Neuronal stem cell (in vitro differentiated cells): ENCODE measurements around the gene CNOT11.
"Not testable (repeated sequence)": the region's sequence is repeated elsewhere in the genome, so short reads cannot be mapped to it uniquely, and the experiment has no call there.

ENCODE experiments used
- DNase-seq: peaks from one replicate; pipeline ENCODE4 v3.0.0-alpha.2; 2013; ENCODE audit warnings: low spot score
- H2AFZ ChIP-seq: one replicate; pipeline ENCODE4 v1.6.1; 2013; ENCODE audit warnings: mild to moderate bottlenecking, low read length, inconsistent platforms
- H2AK5ac ChIP-seq: 2 replicates; pipeline ENCODE4 v1.6.1; 2013; ENCODE audit warnings: low read depth, mild to moderate bottlenecking, inconsistent platforms, low read length, moderate library complexity, mixed read lengths
- H2BK120ac ChIP-seq: 2 replicates; pipeline ENCODE4 v1.6.1; 2013; ENCODE audit warnings: low read depth, mild to moderate bottlenecking, inconsistent platforms, low read length, moderate library complexity, mixed read lengths
- H2BK12ac ChIP-seq: one replicate; pipeline ENCODE4 v1.6.1; 2013; ENCODE audit warnings: low read length, inconsistent platforms
- H2BK15ac ChIP-seq: 2 replicates; pipeline ENCODE4 v1.6.1; 2013; ENCODE audit warnings: mild to moderate bottlenecking, low read length, inconsistent platforms, mixed read lengths
- H2BK5ac ChIP-seq: one replicate; pipeline ENCODE4 v1.6.1; 2013; ENCODE audit warnings: inconsistent platforms, mild to moderate bottlenecking, low read length, moderate library complexity
- H3K14ac ChIP-seq: one replicate; pipeline ENCODE4 v1.6.1; 2013; ENCODE audit warnings: low read length, inconsistent platforms
- H3K18ac ChIP-seq: 2 replicates; pipeline ENCODE4 v1.6.1; 2013; ENCODE audit warnings: low read length, inconsistent platforms
- H3K23ac ChIP-seq: 2 replicates; pipeline ENCODE4 v1.6.1; 2013; ENCODE audit warnings: low read depth, mild to moderate bottlenecking, mixed read lengths, low read length, inconsistent platforms; ENCODE audit not compliant: poor library complexity
- H3K27ac ChIP-seq: replicated peaks from 3 replicates; pipeline ENCODE4 v1.5.1; 2013; ENCODE audit warnings: low read length, inconsistent platforms
- H3K27me3 ChIP-seq, 3 experiments: 2 replicates each; pipeline ENCODE4 v1.6.1; 2013; ENCODE audit warnings: low read length in 3 of 3, mild to moderate bottlenecking in 2 of 3, inconsistent platforms in 1 of 3, low read depth in 1 of 3, mixed read lengths in 1 of 3, moderate library complexity in 1 of 3; ENCODE audit not compliant: control insufficient read depth in 3 of 3, insufficient read depth in 3 of 3
- H3K36me3 ChIP-seq, 2 donors: replicated peaks in 1 of 2; 2 replicates each; pipeline ENCODE4 v1.6.1; 2013; ENCODE audit warnings: low read length in 2 of 2; ENCODE audit not compliant: control insufficient read depth in 2 of 2, insufficient read depth in 2 of 2
- H3K4ac ChIP-seq: 2 replicates; pipeline ENCODE4 v1.6.1; 2013; ENCODE audit warnings: inconsistent platforms, mild to moderate bottlenecking, low read length, moderate library complexity
- H3K4me1 ChIP-seq, 2 donors: 1 replicate in 1 of 2; 2 replicates in 1 of 2; pipeline ENCODE4 v1.6.1; 2013; ENCODE audit warnings: low read length in 2 of 2, low read depth in 1 of 2; ENCODE audit not compliant: control insufficient read depth in 2 of 2, insufficient read depth in 1 of 2
- H3K4me2 ChIP-seq: one replicate; pipeline ENCODE4 v1.6.1; 2013; ENCODE audit warnings: mild to moderate bottlenecking, low read length, inconsistent platforms; ENCODE audit not compliant: insufficient read depth, poor library complexity, severe bottlenecking
- H3K4me3 ChIP-seq, 2 donors: 2 replicates each; pipeline ENCODE4 v1.5.1; 2013; ENCODE audit warnings: low read length in 2 of 2, mild to moderate bottlenecking in 2 of 2, inconsistent platforms in 1 of 2, moderate library complexity in 1 of 2
- H3K79me1 ChIP-seq: one replicate; pipeline ENCODE4 v1.6.1; 2013; ENCODE audit warnings: low read depth, mild to moderate bottlenecking, inconsistent platforms, low read length, moderate library complexity
- H3K9ac ChIP-seq: one replicate; pipeline ENCODE4 v1.6.1; 2013; ENCODE audit warnings: mild to moderate bottlenecking, low read depth, low read length, inconsistent platforms; ENCODE audit not compliant: poor library complexity
- H3K9me3 ChIP-seq, 2 donors: replicated peaks in 1 of 2; 2 replicates each; pipeline versions ENCODE3 to v1.6.1; 2013; ENCODE audit warnings: low read length in 2 of 2, mild to moderate bottlenecking in 2 of 2, inconsistent platforms in 1 of 2, low read depth in 1 of 2, mixed read lengths in 1 of 2, moderate library complexity in 1 of 2; ENCODE audit not compliant: control insufficient read depth in 2 of 2, insufficient read depth in 1 of 2
- H4K8ac ChIP-seq: one replicate; pipeline ENCODE4 v1.6.1; 2013; ENCODE audit warnings: low read depth, mild to moderate bottlenecking, inconsistent platforms, low read length, moderate library complexity
- H4K91ac ChIP-seq: one replicate; pipeline ENCODE4 v1.6.1; 2013; ENCODE audit warnings: low read length, low read depth, mild to moderate bottlenecking, inconsistent platforms; ENCODE audit not compliant: poor library complexity
- WGBS, 2 donors: extraction: QIAGEN DNeasy Blood & Tissue Kit; methylation state at CpG; one replicate each; pipeline ENCODE4 v1.1.7; 2013; ENCODE audit warnings: missing lambda C conversion rate in 2 of 2, mixed read lengths in 1 of 2; ENCODE audit not compliant: insufficient read length in 2 of 2, insufficient replicate concordance in 1 of 2; ENCODE audit errors: extremely low coverage in 2 of 2; 5-methylcytosine and 5-hydroxymethylcytosine counted together

The CNOT11 gene

DNA sequence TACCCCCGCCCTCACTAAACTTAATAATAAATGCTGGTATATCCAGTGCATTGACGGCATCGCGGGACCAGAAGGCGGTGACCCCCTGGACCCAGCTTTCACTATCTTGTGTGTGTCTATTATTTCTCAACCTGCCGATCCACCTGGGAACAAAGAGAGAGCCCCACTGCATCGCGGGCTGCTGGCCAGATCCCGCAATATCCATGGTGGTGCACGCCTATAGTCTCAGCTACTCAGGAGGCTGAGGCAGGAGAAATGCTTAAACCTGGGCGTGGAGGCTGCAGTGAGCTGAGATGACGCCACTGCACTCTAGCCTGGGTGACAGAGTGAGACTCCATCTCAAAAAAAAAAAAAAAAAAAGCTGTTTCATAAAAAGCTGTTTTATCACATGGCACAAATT lies 7.8 kb upstream of the CNOT11 start:
- H2BK120ac ChIP-seq, H4K8ac ChIP-seq, H3K9ac ChIP-seq, H2AFZ ChIP-seq, H3K18ac ChIP-seq, H3K14ac ChIP-seq, H3K4ac ChIP-seq, H2BK12ac ChIP-seq, H3K27ac ChIP-seq, H2BK15ac ChIP-seq, H3K4me1 ChIP-seq, H3K23ac ChIP-seq, H4K91ac ChIP-seq, H3K27me3 ChIP-seq, H3K9me3 ChIP-seq, H2BK5ac ChIP-seq, H3K36me3 ChIP-seq, H3K4me2 ChIP-seq, H2AK5ac ChIP-seq, DNase-seq, H3K79me1 ChIP-seq, H3K4me3 ChIP-seq: not testable (repeated sequence)
- no CpG with 5 or more reads among the region's 12 CpGs for WGBS, 2 donors

DNA sequence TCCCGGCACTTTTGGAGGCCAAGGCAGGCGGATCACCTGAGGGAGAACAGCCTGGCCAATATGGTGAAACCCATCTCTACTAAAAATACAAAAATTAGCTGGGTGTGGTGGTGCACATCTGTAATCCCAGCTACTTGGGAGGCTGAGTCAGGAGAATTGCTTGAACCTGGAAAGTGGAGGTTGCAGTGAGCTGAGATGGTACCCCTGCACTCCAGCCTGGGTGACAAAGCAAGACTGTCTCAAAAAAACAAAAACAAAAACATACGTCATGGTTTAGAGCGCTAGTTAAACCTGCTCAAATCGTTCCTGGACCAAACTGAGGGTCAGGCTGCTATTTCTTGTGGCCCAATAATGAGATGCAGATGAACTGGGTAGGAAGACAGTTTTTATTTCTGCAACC lies 7.2 kb upstream of the CNOT11 start:
- WGBS, 2 donors, result no CpG with 5 or more reads among the region's 5 CpGs
- not testable (repeated sequence) for H2BK15ac ChIP-seq, H2AK5ac ChIP-seq, DNase-seq, H2BK12ac ChIP-seq, H3K14ac ChIP-seq, H4K8ac ChIP-seq, H3K23ac ChIP-seq, H3K18ac ChIP-seq, H2BK5ac ChIP-seq, H3K36me3 ChIP-seq, H3K4me3 ChIP-seq, H4K91ac ChIP-seq, H3K9me3 ChIP-seq, H3K4me1 ChIP-seq, H2BK120ac ChIP-seq, H3K4me2 ChIP-seq, H3K79me1 ChIP-seq, H3K27me3 ChIP-seq, H3K4ac ChIP-seq, H3K27ac ChIP-seq, H2AFZ ChIP-seq, H3K9ac ChIP-seq

DNA sequence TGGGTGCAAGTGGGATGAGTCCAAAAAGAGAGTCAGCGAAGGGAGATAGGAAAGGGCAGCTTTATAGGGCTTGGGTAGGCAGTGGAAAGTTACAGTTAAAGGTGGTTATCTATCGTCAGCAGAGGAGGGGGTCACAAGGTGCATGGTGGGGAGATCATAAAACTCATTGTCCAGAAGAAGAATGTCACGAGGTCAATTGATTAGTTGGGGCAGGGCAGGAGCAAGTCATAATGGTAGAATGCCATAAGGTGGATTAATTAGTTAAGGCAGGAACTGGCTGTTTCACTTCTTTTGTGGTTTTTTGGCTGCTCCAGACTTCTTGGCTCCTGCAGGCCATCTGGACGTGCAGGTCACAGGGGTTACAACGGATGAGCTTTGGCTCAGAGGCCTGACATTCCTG lies 3.9 kb upstream of the CNOT11 start:
- H3K79me1 ChIP-seq, H2BK5ac ChIP-seq: not testable (repeated sequence)
- no CpG with 5 or more reads among the region's 5 CpGs for WGBS, 2 donors

DNA sequence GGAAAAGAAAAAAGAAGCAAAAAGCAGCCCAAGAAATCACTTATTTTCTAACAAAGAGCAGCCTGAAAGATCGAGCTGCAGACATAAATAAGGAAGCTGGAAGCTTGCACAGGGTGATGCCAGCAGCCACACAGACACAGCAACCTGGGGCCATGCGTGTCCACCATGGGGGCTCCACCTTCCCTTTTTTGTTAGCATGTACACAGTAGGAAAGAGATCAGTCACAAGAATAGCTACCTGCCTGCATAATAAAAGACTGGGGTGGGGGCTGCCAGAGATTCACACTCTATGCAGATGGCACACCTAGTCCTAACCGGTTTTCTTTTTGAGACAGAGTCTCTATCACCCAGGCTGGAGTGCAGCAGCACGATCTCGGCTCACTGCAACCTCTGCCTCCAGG lies 2.9 kb upstream of the CNOT11 start:
- Histone ChIP-seq H3K79me1 (peaks cover 2% of the 10 kb centered on the region), H3K9me3 (no peaks in the 10 kb centered on the region), H3K4me1 (peaks cover 9 to 10% of the 10 kb centered on the region in 2 donors), H3K4ac (no peak overlapping the region), H3K14ac (no peak overlapping the region), H3K4me3 (no peak overlapping the region), H3K9ac (no peak overlapping the region), H3K4me2 (no peak overlapping the region), H2BK12ac (no peak overlapping the region), H3K27me3 (no peaks in the 10 kb centered on the region), H2AK5ac (no peak overlapping the region), H3K27ac (no peak overlapping the region), H2BK15ac (no peak overlapping the region), H3K18ac (no peak overlapping the region), H4K8ac (no peak overlapping the region), H2BK5ac (no peak overlapping the region), H4K91ac (no peak overlapping the region), H3K23ac (no peak overlapping the region), H2BK120ac (no peak overlapping the region), H3K36me3 (peaks cover 0 to 3% of the 10 kb centered on the region in 2 donors), H2AFZ (no peak overlapping the region)
- DNase-seq, result no peak
- no CpG with 5 or more reads among the region's 5 CpGs for WGBS, 2 donors

More for the DNA sequence above, 3.9 kb upstream of the CNOT11 start:
- H3K9me3 ChIP-seq, H3K18ac ChIP-seq, H3K14ac ChIP-seq, DNase-seq, H2BK120ac ChIP-seq, H3K4me2 ChIP-seq, H2BK12ac ChIP-seq, H4K8ac ChIP-seq, H3K27me3 ChIP-seq, H3K27ac ChIP-seq, H2BK15ac ChIP-seq, H3K9ac ChIP-seq, H2AK5ac ChIP-seq, H3K4me3 ChIP-seq, H2AFZ ChIP-seq, H4K91ac ChIP-seq, H3K4me1 ChIP-seq, H3K23ac ChIP-seq, H3K4ac ChIP-seq, H3K36me3 ChIP-seq: not testable (repeated sequence)
